OCI-LY3 (cell line): ENCODE results near the gene SCAMP1.

ENCODE experiments used
- H2AFZ ChIP-seq: fragments of 200-600, 300-600 bp; shearing (Covaris generic); 2 replicates; pipeline ENCODE4 v1.6.0; 2014; ENCODE audit warnings: antibody characterized with exemption, low read depth, low read length
- H3K27ac ChIP-seq: fragments of 200-600, 300-600 bp; sonication (generic); 2 replicates; pipeline ENCODE4 v1.5.1; 2014; ENCODE audit warnings: mild to moderate bottlenecking, low read length, moderate library complexity, mixed read lengths
- H3K27me3 ChIP-seq: fragments of 200-600, 300-600 bp; sonication (generic); 2 replicates; pipeline ENCODE4 v1.6.1; 2014; ENCODE audit warnings: low read depth, low read length, mixed read lengths
- H3K36me3 ChIP-seq: fragments of 200-600, 300-600 bp; sonication (generic); replicated peaks from 2 replicates; pipeline ENCODE3; 2014; ENCODE audit warnings: low read depth, low read length, mixed read lengths
- H3K4me1 ChIP-seq: fragments of 300-600, 200-600 bp; sonication (generic); 2 replicates; pipeline ENCODE4 v1.6.1; 2014; ENCODE audit warnings: low read length, mixed read lengths
- H3K4me2 ChIP-seq: fragments of 200-600, 300-600 bp; sonication (generic); 2 replicates; pipeline ENCODE4 v1.6.1; 2014; ENCODE audit warnings: low read length, mixed read lengths
- H3K4me3 ChIP-seq: fragments of 300-600, 200-600 bp; sonication (generic); 2 replicates; pipeline ENCODE4 v1.5.1; 2014; ENCODE audit warnings: antibody characterized with exemption, mild to moderate bottlenecking, low read length, moderate library complexity
- H3K79me2 ChIP-seq: fragments of 300-600, 200-600 bp; shearing (Covaris generic); 2 replicates; pipeline ENCODE4 v1.6.1; 2014; ENCODE audit warnings: mild to moderate bottlenecking, low read length, mixed read lengths
- H3K9ac ChIP-seq: fragments of 300-600, 200-600 bp; shearing (Covaris generic); 2 replicates; pipeline ENCODE4 v1.6.0; 2014; ENCODE audit warnings: mild to moderate bottlenecking, low read length, moderate library complexity
- H3K9me3 ChIP-seq: fragments of 200-600, 300-600 bp; shearing (Covaris generic); 2 replicates; pipeline ENCODE4 v1.6.1; 2014; ENCODE audit warnings: low read length, mixed read lengths; ENCODE audit not compliant: insufficient read depth
- H4K20me1 ChIP-seq: fragments of 200-600, 300-600 bp; sonication (generic); 2 replicates; pipeline ENCODE4 v1.6.1; 2016; ENCODE audit warnings: low read length, mixed read lengths; ENCODE audit not compliant: insufficient read depth
- EZH2phosphoT487 ChIP-seq: fragments of 200-600 bp; shearing (Covaris generic); IDR thresholded peaks from 2 replicates; pipeline ENCODE4 v1.6.1; 2018; ENCODE audit warnings: antibody characterized with exemption, mixed run types, low read depth
- TF ChIP-seq, protein P1 (sequence below): fragments of 200-600, 300-600 bp; sonication (generic); IDR thresholded peaks from 2 replicates; pipeline ENCODE4 v1.5.1; 2014; ENCODE audit warnings: antibody characterized with exemption, low read length, low read depth

SCAMP1 gene

DNA sequence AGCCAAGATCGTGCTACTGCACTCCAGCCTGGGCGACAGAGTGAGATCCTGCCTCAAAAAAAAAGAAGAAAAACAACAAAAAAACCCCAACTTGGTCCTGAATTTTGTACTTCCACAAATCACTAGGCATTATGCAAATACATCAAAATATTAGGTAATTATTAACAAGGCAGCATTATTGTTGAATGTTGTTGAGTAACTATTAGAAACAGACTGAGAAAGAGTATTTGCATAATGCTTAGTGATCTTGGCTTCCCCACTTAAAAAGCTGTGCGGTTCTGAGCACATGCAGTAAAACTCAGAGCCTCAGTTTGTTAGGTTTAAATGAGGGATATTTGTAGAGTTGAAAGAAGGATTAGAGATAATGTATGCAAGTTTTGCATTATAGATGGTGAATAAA is 64.2 kb downstream of the SCAMP1 start:
- H3K79me2 ChIP-seq = no peaks in the 10 kb centered on the region
- no peak overlapping the region for H3K4me2 ChIP-seq
- peaks cover 7% of the 10 kb centered on the region for H3K36me3 ChIP-seq
- H4K20me1 ChIP-seq = no peaks in the 10 kb centered on the region
- no peak overlapping the region for H3K4me3 ChIP-seq
- H3K27me3 ChIP-seq = no peaks in the 10 kb centered on the region
- H3K27ac ChIP-seq = no peak overlapping the region
- no peak for TF ChIP-seq EZH2phosphoT487
- TF ChIP-seq, protein P1, sequence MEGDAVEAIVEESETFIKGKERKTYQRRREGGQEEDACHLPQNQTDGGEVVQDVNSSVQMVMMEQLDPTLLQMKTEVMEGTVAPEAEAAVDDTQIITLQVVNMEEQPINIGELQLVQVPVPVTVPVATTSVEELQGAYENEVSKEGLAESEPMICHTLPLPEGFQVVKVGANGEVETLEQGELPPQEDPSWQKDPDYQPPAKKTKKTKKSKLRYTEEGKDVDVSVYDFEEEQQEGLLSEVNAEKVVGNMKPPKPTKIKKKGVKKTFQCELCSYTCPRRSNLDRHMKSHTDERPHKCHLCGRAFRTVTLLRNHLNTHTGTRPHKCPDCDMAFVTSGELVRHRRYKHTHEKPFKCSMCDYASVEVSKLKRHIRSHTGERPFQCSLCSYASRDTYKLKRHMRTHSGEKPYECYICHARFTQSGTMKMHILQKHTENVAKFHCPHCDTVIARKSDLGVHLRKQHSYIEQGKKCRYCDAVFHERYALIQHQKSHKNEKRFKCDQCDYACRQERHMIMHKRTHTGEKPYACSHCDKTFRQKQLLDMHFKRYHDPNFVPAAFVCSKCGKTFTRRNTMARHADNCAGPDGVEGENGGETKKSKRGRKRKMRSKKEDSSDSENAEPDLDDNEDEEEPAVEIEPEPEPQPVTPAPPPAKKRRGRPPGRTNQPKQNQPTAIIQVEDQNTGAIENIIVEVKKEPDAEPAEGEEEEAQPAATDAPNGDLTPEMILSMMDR = no peak
- peaks cover 3% of the 10 kb centered on the region; the same call in 1 of the 2 replicates for H3K4me1 ChIP-seq
- H3K9ac ChIP-seq = no peak overlapping the region
- H2AFZ ChIP-seq = no peak overlapping the region
- H3K9me3 ChIP-seq = no peaks in the 10 kb centered on the region

DNA sequence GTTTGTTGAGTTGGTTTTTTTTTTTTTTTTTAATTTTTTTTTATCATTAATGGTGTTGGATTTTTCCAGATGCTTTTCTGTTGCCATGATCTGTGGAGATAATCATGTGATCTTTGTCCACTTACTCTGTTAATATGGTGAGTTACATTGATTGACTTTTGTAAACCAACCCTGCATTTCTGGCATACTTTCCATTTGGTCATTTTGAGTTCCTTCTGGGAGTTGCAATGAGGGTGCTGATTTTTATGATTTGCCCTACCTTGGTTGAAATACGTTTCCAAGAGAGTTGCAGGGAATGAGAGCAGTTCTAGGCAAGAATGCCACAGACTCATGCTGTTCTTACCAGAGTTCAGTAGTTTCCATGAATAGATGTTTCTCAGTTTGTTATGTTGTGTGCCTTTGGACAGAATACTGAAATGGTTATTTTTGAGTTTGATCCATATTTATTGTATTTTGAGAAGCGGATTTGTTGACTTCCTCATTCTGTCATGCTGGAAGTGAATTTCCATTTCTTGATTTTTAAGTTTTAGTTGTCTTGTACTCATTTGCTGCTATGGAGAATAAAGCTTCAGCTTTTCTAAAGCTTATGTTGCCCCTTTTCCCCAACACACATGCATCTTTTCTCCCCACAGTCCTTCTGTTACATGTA is 69.0 kb downstream of the SCAMP1 start:
- H3K27ac ChIP-seq = no peak overlapping the region
- peaks cover 16% of the 10 kb centered on the region for H3K36me3 ChIP-seq
- H3K27me3 ChIP-seq = no peaks in the 10 kb centered on the region
- no peak overlapping the region for H3K4me3 ChIP-seq
- H3K4me1 ChIP-seq = peaks cover 3% of the 10 kb centered on the region; the same call in 1 of the 2 replicates
- H3K9me3 ChIP-seq = no peaks in the 10 kb centered on the region
- no peak overlapping the region for H3K9ac ChIP-seq
- no peak overlapping the region for H3K4me2 ChIP-seq
- TF ChIP-seq EZH2phosphoT487 = no peak
- TF ChIP-seq, protein P1 = no peak
- no peaks in the 10 kb centered on the region for H3K79me2 ChIP-seq
- no peaks in the 10 kb centered on the region for H4K20me1 ChIP-seq
- H2AFZ ChIP-seq = no peak overlapping the region

DNA sequence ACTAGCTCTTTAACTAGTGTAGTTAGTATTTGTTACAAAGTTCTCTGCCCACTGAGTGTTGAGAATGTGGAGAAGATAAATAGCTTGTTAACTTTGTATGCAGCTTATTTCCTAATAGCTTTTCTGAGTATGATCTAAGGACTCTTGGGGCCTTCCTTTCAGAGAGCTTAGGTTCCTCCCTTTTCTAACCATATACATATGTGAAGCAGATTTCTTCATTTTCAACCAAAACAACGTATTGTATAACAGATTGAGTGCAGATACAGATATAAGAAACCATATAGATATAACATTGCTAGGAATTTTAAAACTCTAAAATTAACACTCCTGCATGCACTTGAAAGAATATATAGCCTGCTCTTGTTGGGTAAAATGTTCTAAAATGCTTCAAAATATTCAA is 70.4 kb downstream of the SCAMP1 start:
- Histone ChIP-seq H3K9me3 (no peaks in the 10 kb centered on the region), H2AFZ (no peak overlapping the region), H3K79me2 (no peaks in the 10 kb centered on the region), H3K9ac (no peak overlapping the region), H3K27ac (no peak overlapping the region), H3K36me3 (peaks cover 16% of the 10 kb centered on the region), H3K4me3 (no peak overlapping the region), H4K20me1 (no peaks in the 10 kb centered on the region), H3K27me3 (no peaks in the 10 kb centered on the region), H3K4me1 (no peaks in the 10 kb centered on the region), H3K4me2 (no peak overlapping the region)
- no peak for TF ChIP-seq EZH2phosphoT487
- TF ChIP-seq, protein P1 = no peak

- H3K4me2 ChIP-seq = no peak overlapping the region
- no peak overlapping the region for H2AFZ ChIP-seq
- H3K27me3 ChIP-seq = no peaks in the 10 kb centered on the region
- no peak overlapping the region for H3K27ac ChIP-seq
- peaks cover 9% of the 10 kb centered on the region for H3K36me3 ChIP-seq
- no peaks in the 10 kb centered on the region for H3K4me1 ChIP-seq
- H4K20me1 ChIP-seq = no peaks in the 10 kb centered on the region
- H3K4me3 ChIP-seq = no peak overlapping the region
- TF ChIP-seq, protein P1 = no peak
- no peak for TF ChIP-seq EZH2phosphoT487
- no peak overlapping the region for H3K9ac ChIP-seq
- no peaks in the 10 kb centered on the region for H3K9me3 ChIP-seq
- H3K79me2 ChIP-seq = no peaks in the 10 kb centered on the region
Observed at GRCh38 chr5:78433972-78434371, 73.6 kb downstream of the SCAMP1 start.
